Spleen (tissue), 7 donors: Measurements from ENCODE around the gene EVC.

Source experiments
- POLR2A ChIP-seq, 3 donors: fragments of 450-650 bp; IDR thresholded peaks; one replicate each; pipeline ENCODE4 v1.5.1; 2017; ENCODE audit warnings: antibody characterized with exemption in 3 of 3, mild to moderate bottlenecking in 1 of 3
- POLR2AphosphoS5 ChIP-seq, 3 donors: sonication (generic); formaldehyde crosslinking; IDR thresholded peaks; one replicate each; pipeline ENCODE4 v1.5.1; 2017; ENCODE audit warnings: antibody characterized with exemption in 3 of 3
- TF ChIP-seq, protein P1 (sequence below), 11 experiments: fragments of 200-600 bp in 7 of 11; fragments of 450-650 bp in 4 of 11; sonication (generic) in 4 of 11; IDR thresholded peaks in 8 of 11; conservative IDR thresholded peaks in 3 of 11; 1 replicate in 7 of 11; 2 replicates in 4 of 11; pipeline versions ENCODE4 v1.4.0 to v1.8.0; 2016 to 2021; ENCODE audit warnings: antibody characterized with exemption in 11 of 11, inconsistent platforms in 4 of 11, mild to moderate bottlenecking in 1 of 11
- donor health status: DM: no; HTN: no; CAD: no; lungs with moderate emphysema.
- donor health status: DM: no; HTN: no; CAD: no.
- donor health status: DM: no; HTN: no; CAD: no.

DNA sequence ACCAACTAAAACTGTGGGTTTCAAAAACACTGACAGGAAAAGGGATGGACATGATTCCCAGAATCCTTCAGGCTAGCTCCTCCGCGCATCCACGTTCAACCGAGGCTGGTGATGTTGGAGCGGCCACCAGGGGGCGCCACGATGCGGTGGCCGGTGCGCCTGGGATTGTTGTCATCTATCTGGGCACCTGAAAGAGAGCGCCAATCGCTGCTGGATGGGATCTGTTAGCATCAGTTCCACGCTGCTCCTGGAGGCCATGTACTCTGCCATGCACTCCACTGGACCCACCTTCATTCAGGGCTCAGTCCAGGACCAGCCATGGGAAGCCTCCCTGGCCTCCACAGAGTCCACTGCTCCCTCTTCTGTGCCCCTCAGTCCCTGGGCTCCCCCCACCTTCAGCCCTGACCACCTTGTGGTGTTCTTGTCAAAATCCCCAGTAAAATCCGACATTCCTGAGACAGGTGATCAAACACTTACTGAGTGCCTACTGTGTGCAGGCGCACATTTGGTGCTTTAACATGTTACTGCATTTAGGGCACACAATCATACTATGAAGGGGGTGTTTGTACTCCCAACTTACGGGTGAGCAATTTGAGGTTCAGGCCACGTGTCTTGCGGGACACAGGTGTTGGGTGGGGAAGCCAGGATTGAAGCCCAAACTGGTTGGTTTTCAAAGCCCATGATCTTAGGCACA is 110.8 kb downstream of the EVC start:
- TF ChIP-seq, protein P1, sequence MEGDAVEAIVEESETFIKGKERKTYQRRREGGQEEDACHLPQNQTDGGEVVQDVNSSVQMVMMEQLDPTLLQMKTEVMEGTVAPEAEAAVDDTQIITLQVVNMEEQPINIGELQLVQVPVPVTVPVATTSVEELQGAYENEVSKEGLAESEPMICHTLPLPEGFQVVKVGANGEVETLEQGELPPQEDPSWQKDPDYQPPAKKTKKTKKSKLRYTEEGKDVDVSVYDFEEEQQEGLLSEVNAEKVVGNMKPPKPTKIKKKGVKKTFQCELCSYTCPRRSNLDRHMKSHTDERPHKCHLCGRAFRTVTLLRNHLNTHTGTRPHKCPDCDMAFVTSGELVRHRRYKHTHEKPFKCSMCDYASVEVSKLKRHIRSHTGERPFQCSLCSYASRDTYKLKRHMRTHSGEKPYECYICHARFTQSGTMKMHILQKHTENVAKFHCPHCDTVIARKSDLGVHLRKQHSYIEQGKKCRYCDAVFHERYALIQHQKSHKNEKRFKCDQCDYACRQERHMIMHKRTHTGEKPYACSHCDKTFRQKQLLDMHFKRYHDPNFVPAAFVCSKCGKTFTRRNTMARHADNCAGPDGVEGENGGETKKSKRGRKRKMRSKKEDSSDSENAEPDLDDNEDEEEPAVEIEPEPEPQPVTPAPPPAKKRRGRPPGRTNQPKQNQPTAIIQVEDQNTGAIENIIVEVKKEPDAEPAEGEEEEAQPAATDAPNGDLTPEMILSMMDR (IDR thresholded peaks at IDR 0.05 in 8 of 11, conservative IDR thresholded peaks at IDR 0.05 in 3 of 11) = peak in 8 of 11 experiments; percentile 17 to 56 (median 40)
- TF ChIP-seq POLR2AphosphoS5 (IDR thresholded peaks at IDR 0.05) = no peak
- no peak for TF ChIP-seq POLR2A (IDR thresholded peaks at IDR 0.05)
